Measurements from ENCODE around the gene MBD3. TPM values are rescaled to one million over a fixed set of nuclear protein-coding genes. Genes with fewer than 3 reads are reported as not detected.

MBD3 gene
- total and polyA plus RNA-seq, 3 donors from 2014 or later, result 78.3 to 153 (median 146) TPM

GRCh38 chr19:1602091-1602707 is 9.5 kb upstream of the MBD3 start:
- 93 to 95% methylated on average over 21 of the region's 21 CpGs for WGBS, 2 donors
- intact Hi-C loops (cut with DNase I; ENCODE audit: low total_unique reads), result no loop called here
- Histone ChIP-seq H3K9me3 (no peaks in the 10 kb centered on the region), H3K27me3 (no peaks in the 10 kb centered on the region), H3K36me3 (ENCODE audit: low read depth, missing control alignments) (no peaks in the 10 kb centered on the region), H3K4me3 (no peak overlapping the region), H3K27ac (no peak overlapping the region), H3K4me1 (peaks cover 19% of the 10 kb centered on the region)
- TF ChIP-seq POLR2A (IDR thresholded peaks at IDR 0.05) (no peak), CTCF (IDR thresholded peaks at IDR 0.05) (no peak)
- DNase-seq, result no peak

- TF ChIP-seq POLR2A (IDR thresholded peaks at IDR 0.05), result no peak
- peak in 1 of 3 experiments; percentile 11 for TF ChIP-seq CTCF (IDR thresholded peaks at IDR 0.05)
- WGBS, 2 donors, result 92 to 96% methylated on average over 14 of the region's 14 CpGs
- Histone ChIP-seq H3K36me3 (ENCODE audit: low read depth, missing control alignments) (no peaks in the 10 kb centered on the region), H3K4me1 (peaks cover 19% of the 10 kb centered on the region), H3K27me3 (no peaks in the 10 kb centered on the region), H3K4me3 (no peak overlapping the region), H3K27ac (no peak overlapping the region), H3K9me3 (no peaks in the 10 kb centered on the region)
- intact Hi-C loops (cut with DNase I; ENCODE audit: low total_unique reads), result no loop called here
- no peak for DNase-seq
Observed at GRCh38 chr19:1601613-1602064, 9.0 kb upstream of the MBD3 start.

DNA sequence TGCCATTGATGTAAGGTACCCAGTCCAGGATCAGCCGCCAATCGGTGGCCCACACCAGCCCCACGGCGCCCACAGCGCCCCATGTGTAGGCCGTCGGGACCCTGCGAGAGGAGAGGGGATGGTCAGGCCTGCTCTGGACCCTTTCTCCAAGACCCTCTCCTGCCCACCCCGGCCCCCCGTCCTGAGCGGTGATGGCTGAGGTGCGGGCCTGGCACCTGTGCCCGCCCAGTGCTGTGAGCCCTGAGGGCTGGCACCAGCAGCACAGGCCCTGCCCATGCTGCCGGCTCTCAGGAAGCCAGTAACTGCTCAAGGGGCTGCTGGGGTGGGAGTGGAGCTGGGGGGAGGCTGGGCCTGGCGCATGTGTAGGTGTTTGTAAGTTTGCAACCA is 6.8 kb upstream of the MBD3 start:
- Histone ChIP-seq H3K9me3 (no peaks in the 10 kb centered on the region), H3K4me1 (peaks cover 12% of the 10 kb centered on the region), H3K27ac (no peak overlapping the region), H3K27me3 (no peaks in the 10 kb centered on the region), H3K4me3 (no peak overlapping the region), H3K36me3 (ENCODE audit: low read depth, missing control alignments) (no peaks in the 10 kb centered on the region)
- 95 to 100% methylated on average over 1 to 15 of the region's 15 CpGs for WGBS, 2 donors
- DNase-seq, result no peak
- TF ChIP-seq CTCF (IDR thresholded peaks at IDR 0.05) (no peak), POLR2A (IDR thresholded peaks at IDR 0.05) (no peak)
- intact Hi-C loops (cut with DNase I; ENCODE audit: low total_unique reads), result no loop called here

DNA sequence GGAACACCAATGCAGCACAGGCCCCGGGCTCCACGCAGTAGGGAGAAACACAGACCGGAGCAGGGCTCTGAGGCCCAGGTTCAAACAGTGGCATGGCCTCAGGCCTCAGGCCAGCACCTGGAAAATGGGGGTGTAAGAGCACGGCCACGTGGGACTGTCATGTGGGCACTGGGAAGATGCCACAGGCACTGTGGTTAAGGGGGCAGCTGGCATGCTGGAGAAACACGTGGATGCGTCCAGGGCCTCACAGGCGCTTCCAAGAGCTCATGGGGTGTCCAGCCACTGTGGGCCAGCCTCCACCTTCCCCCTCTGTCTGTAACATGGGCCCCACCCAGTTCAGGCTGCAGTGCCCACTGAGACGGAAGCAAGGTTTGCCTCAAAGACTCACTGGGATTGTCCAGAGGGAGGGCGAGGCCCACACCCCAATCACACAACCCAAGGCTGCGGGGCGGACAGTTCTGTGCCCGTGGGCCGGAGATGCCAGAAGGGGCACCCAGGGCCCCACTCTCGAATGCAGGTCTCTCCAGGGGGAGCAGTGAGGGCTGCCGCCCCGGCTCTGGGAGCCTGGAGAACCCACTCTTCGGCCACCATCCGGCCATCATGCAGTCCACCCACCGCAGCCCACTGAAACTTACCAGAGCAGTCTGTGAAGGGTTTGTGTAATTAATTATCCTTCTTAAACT is 6.3 kb upstream of the MBD3 start:
- H3K4me3 ChIP-seq, result no peak overlapping the region
- intact Hi-C loops (cut with DNase I; ENCODE audit: low total_unique reads), result no loop called here
- no peaks in the 10 kb centered on the region for H3K9me3 ChIP-seq
- WGBS, 2 donors, result 83 to 88% methylated on average over 13 to 16 of the region's 20 CpGs
- TF ChIP-seq CTCF (IDR thresholded peaks at IDR 0.05), result no peak
- no peak for TF ChIP-seq POLR2A (IDR thresholded peaks at IDR 0.05)
- DNase-seq, result no peak
- peaks cover 7% of the 10 kb centered on the region for H3K4me1 ChIP-seq
- no peaks in the 10 kb centered on the region for H3K36me3 ChIP-seq (ENCODE audit: low read depth, missing control alignments)
- H3K27ac ChIP-seq, result no peak overlapping the region
- H3K27me3 ChIP-seq, result no peaks in the 10 kb centered on the region

GRCh38 chr19:1593501-1593772 is 772 bp upstream of the MBD3 start:
- Histone ChIP-seq H3K9me3 (no peaks in the 10 kb centered on the region), H3K36me3 (ENCODE audit: low read depth, missing control alignments) (no peaks in the 10 kb centered on the region), H3K27ac (no peak overlapping the region), H3K4me3 (peak overlapping the region; percentile 65 to 79), H3K27me3 (no peaks in the 10 kb centered on the region), H3K4me1 (peaks cover 15% of the 10 kb centered on the region)
- TF ChIP-seq POLR2A (IDR thresholded peaks at IDR 0.05) (no peak), CTCF (IDR thresholded peaks at IDR 0.05) (no peak)
- DNase-seq, result no peak
- intact Hi-C loops (cut with DNase I; ENCODE audit: low total_unique reads), result no loop called here
- WGBS, 2 donors, result 37 to 45% methylated on average over 10 of the region's 10 CpGs
